NCI-H2107 (cell line): ENCODE data around the gene SMIM13.
"Not testable (repeated sequence)": the region's sequence is repeated elsewhere in the genome, so short reads cannot be mapped to it uniquely, and the experiment has no call there.

Experiments used
- DNase-seq: peaks from one replicate; lab custom pipeline; 2025; lab: John Stamatoyannopoulos, UW

SMIM13 gene

DNA sequence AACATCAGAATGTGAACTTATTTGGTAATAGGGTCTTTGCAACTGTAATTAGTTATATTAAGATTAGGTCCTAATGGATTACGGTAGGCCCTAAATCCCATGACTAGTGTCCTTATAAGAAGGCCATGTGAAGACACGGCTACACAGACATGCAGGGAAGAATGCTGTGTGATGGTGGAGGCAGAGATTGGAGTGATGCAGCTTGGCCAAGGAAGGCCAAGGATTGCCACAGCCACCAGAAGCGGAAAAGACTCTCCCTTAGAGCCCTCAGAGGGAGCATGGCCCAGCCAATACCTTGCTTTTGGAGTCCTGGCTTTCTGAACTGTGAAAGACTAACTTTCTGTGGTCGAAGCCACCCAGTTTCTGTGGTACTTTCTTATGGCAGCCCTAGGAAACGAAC, 9.7 kb upstream of the SMIM13 start:
- DNase-seq: no peak

DNA sequence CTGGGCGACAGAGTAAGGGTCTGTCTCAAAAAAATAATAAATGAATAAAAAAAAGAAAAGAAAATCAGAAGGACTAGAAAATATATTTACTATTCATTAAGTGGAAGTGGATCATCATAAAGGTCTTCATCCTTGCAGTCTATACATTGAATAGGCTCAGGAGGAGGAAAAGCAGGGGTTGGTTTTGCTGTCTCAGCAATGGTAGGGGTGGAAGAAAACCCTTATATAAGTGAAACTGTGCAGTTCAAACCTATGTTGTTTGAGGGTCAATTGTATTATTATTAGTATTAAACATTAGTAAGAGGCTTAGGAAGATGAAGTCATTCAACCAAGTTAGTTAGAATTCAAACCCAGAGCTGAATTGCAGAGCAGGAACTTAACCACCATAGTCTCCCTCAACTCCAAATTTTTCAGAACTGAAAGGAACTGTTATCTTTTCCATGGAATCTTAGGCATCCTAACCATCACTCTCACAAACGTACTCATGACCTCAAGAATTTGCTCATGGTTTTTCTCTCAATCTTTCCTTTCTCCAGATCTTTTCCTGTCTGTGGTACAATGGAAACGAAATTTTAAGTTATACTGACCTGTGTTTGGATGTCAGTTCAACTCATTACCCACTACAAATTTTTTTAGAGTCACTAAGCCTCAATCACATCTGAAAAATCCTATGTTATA, 7.7 kb upstream of the SMIM13 start:
- no peak for DNase-seq

DNA sequence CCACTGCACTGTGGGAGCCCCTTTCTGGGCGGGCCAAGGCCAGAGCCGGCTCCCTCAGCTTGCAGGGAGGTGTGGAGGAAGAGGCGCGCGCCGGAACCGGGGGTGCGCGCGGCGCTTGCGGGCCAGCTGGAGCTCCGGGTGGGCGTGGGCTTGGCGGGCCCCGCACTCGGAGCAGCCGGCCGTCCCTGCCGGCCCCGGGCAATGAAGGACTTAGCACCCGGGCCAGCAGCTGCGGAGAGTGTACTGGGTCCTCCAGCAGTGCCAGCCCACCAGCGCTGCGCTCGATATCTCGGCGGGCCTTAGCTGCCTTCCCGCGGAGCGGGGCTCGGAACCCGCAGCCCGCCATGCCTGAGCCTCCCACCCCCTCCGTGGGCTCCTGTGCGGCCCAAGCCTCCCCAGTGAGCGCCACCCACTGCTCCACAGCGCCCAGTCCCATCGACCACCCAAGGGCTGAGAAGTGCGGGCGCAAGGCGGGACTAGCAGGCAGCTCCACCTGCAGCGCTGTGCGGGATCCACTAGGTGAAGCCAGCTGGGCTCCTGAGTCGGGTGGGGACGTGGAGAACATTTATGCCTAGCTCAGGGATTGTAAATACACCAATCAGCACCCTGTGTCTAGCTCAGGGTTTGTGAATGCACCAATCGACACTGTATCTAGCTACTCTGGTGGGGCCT, 6.4 kb upstream of the SMIM13 start:
- not testable (repeated sequence) for DNase-seq

DNA sequence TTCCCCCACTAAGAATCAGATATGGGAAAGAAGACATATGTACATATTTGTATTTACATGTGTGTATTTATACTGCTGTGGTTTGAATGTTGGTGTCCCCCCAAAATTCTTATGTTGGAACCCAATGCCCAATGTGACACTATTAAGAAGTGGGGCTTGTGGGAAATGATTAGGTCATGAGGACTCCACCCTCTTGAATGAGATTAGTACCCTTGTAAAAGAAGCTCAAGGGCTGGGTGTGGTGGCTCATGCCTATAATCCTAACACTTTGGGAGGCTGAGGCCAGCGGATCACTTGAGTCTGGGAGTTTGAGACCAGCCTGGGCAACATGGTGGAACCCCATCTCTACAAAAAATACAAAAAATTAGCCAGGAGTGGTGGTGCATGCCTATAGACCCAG, 3.9 kb upstream of the SMIM13 start:
- no peak for DNase-seq

DNA sequence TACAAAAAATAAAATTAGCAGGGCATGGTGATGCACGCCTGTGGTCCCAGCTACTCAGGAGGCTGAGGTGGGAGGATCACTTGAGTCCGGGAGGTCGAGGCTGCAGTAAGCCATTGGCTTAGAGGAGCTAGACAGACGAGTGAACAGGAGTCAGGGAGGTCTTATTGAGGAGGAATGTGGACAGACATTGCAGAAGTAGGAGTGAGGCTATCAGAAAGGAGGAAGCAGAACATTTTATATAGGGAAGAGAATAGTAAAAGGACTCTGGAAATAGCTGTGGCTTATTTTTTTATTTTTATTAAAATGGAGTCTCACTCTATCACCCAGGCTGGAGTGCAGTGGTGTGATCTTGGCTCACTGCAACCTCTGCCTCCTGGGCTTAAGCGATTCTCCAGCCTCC, 2.5 kb upstream of the SMIM13 start:
- DNase-seq: not testable (repeated sequence)

DNA sequence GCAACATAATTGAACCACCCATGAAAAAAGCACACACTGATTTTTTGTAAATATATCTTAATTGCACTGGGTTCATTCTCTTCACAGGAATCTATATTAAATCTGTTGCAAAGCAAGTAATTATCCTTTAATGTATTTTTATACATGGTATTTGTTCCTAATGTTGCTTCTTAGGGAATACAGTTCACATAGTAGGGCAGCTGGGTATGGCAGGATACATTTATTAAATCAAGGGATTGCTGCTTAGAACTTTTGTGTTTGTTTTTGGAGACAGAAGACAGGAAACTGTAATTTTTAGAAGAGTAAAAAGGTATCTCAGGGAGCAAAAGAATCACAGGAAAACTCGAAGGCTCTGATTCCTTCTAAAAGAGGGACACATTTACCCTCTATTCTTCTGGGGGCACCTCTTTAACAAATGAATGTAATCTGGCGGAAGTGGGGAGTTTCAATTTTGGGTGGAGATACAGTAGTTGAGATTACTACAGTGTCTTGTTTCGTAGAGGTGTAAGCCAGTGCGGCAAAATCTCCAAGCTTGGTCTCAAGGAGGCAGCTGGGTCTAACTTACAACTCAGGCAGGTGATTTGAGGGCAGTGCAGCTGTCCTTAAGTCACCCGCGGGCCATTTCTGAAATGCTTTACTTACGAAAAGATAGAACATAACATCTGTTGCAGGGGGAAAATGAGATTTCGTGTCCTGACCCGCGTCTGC, 812 bp upstream of the SMIM13 start:
- no peak for DNase-seq

DNA sequence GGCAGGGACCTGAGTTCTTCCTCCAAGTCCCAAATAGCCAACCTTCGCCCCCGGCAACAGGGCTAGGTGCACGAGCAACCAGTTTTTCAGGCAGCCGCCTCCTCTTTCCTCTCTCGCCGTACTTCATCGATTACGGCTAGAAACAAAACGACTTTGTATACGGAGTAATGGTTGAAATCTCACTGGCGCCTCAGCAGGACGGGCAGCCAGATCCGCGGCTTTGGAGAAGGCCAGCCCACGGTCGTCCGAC, 333 bp upstream of the SMIM13 start:
- DNase-seq: no peak

DNA sequence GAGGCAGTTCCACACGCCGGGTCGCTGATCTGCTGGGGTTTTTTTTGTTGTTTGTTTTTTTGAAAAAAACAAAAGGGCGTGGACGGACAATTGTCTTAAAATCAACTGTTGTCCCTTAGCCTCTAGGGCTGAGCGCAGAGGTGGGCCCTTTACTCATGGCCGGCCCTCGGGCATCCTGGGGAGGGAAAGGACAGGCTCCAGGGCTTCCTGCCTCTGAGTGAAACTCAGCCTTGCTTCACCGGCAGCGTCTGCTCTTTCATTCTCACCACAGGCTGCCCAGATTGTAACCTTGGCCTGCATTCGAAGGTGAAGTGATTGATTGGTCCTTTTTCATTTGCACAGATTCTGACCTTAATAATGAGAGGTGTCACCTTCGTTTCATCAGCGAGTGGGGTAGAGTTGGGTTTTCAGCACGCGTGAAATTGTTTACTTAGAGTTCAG, 797 bp downstream of the SMIM13 start:
- DNase-seq: no peak

DNA sequence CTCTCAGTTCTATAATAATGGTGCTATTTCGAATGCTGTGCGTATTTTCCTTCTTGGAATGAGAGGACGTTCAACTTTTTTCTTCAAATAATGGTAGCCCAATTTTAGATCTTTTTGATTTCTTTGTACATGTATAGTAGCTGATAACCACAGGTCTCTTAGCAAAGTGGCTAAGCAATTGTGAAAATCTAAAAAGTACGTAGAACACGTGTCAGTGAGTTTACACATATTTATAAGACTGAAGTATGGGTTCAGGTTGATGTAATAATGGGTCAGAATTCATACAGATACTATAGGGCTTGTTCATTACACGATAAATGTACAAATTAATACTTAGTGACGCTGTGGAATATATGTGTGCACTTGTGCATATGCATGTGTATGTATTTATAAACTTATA, 1.3 kb downstream of the SMIM13 start:
- no peak for DNase-seq

DNA sequence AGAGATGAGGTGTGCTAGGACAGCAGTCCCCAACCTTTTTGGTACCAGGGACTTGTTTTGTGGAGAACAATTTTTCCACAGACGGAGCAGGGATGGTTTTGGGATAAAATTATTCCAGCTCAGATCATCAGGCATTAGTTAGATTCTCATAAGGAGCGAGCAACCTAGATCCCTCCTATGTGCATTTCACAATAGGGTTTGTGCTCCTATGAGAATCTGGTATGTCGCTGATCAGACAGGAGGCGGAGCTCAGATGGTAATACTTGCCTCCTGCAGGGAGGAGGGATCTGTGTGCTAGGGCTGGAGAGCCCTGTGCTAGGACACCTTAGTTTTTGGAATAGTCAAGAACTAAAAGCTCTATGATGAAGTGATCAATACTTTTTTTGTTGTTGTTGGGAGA, 2.5 kb downstream of the SMIM13 start:
- no peak for DNase-seq

DNA sequence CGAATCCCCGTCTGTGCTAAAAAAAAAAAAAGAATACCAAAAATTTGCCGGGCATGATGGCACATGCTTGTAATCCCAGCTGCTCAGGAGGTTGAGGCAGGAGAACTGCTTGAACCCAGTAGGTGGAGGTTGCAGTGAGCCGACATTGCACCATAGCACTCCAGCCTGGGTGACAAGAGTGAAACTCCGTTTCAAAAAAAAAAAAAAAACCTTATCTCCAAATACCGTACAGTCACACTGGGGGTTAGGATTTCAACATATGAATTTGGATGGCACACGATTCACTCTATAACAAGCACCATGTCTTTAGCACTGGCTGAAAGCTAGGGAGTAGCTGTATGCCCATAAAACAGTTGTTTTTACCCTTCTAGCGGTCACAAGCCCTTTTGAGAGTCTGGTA, 3.8 kb downstream of the SMIM13 start:
- no peak for DNase-seq

DNA sequence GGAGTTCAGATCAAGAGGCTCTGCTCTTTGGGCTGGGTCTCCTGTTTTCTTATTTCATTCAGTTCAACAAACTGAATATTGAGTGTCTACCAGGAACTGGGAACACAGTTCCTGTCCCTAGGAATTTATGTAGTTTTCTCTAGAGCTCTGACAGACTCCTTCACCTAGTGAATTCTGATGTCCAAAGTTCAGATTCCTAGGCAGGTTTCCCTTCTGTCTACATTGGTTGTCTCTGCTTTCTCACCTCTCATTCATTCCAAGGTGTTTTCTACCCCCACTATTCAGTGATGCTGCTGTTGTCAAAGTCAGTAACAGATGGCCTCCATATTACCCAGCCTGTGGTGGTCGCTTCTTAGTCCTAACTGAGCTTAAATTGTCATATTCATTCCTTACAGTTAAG, 4.4 kb downstream of the SMIM13 start:
- no peak for DNase-seq

DNA sequence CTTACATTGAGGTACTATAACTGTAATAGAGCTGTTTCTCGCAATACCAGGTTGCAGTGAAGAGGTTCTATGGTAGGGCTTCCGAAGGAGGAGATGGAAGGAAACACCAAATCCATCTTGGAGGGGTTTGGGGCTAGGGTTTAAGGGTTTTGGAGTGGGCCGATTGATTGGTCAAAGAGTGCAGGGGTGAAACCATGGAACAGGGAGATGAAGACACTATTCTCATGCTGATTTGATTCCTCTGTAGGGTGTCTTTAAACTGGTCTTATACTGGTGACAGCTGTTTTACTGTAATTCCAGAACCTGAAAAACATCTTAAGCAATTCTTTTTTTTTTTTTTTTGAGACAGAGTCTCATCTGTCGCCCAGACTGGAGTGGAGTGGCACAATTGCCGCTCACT, 7.8 kb downstream of the SMIM13 start:
- no peak for DNase-seq

DNA sequence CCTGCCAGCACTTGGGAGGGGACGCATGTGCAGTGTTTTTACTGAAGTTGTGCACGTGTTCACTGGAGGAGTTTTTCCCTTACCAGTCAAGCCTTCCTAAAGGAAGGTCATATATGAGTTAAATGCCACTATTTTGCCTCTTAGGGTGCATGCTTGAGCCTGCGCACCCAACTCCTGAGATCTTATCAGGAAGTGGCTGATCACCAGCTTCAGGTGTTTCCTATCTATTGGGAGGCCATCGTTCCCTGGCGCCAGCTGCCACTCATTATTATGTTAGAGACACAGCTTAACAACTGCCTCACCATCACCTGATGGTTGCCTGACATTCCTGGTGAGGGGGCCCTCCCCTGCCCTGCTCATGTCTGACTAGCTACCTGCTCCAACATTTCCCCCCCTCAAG, 9.4 kb downstream of the SMIM13 start:
- no peak for DNase-seq

DNA sequence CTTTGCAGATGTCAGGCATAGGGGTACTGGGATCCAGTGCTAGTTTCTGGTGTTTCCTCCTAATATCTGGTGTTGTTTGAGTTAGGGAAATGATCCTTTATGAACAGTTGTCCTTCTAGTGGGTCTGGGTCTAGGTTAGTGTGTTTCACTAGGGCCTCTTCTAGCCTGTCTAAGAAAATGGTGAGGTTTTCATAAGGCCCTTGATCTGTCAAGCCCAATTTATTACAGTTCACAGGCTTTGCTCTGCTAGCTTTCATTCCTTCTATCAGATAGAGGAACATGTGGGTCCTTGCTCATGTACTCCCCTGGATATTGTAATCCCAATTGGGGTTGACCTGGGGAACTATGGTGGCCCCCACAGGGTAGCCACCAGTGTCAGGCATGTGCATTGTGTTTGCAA, 15.1 kb downstream of the SMIM13 start:
- no peak for DNase-seq

DNA sequence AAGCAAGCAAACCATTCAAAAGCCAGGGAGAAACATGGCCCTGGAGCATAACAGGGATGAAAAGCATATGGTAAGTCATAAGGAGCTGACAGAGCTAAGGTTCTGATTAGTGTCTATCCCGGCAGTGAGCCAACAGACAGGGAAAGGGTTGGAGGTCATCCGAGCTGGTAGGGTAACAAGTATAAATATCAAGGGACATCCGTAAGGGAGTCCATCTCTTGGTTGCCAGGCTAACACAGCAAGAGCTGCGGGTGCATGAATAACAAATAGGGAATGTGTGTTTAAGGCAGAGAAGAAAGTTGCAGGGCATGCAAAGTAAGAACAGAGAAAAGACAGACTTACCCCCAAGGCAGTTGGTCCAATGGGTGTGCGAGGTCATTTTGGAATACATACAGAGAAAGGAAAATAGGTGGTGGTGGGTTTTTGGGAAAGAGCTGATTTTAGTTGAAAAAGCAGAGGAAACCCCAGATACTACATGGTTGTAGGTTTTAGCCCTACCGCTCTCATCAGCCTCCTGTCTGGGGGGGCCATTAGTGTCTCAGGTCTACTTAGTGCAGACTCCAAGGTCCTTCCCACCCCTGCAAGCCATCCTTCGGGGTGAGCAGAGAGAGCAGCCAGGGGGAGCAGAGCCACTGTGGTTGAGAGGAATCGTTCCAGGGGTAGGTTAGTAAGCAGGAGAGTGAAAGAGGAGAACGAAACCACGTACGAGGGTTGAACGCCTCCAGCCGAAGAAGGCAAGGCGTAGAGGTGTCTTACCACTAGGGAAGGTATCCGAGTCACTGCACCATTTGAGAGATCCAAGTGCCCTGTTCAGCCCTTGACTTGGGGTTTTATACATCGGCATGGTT, 17.5 kb downstream of the SMIM13 start, which contains the start of gene ERVFRD-1:
ERVFRD-1 (minus strand) TSS at position 805 of the 848 bp plus-strand sequence. CDS start 6,415 bp downstream, outside the sequence.
- DNase-seq: no peak

DNA sequence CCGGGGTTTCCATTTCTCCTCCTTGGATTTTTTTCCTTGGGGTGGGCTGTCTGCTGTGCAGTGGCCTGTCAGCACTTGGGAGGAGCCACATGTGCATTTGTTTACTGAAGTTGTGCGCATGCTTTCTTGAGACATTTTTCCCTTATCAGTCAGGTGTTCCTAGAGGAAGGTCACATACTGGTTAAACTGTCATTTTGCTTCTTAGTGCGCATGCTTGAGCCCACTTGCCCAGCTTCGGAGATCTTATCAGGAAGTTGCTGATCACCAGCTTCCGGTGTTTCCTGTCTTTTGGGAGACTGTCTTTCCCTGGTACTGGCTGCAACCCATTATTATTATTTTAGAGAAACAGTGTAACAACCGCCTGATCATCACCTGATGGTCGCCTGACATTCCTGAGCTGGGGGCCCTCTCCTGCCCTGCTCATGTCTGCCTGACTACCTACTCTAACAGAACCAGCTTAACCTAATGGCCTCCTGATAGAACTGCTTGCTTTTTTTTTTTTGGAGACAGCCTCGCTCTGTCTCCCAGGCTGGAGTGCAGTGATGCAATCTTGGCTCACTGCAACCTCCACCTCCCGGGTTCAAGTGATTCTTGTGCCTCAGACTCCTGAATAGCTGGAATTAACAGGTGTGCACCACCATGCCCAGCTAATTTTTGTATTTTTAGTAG, 18.3 kb downstream of the SMIM13 start:
- DNase-seq: no peak

DNA sequence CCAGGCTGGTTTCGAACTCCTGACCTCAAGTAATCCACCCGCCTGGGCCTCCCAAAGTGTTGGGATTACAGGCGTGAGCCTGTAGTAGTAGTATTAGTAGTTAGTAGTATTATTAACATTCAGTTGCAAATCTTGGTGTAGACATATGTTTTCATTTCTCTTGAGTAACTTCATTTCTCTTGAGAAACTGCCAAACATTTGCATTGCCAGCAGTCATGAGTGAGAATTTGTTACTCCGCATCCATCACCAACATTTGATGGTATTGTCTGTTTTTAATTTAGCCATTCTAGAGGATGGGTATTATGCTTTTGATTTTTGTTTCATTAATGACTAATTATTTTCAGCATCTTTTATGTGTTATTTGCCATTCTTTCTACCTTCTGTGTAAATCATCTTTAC, 19.4 kb downstream of the SMIM13 start:
- no peak for DNase-seq

DNA sequence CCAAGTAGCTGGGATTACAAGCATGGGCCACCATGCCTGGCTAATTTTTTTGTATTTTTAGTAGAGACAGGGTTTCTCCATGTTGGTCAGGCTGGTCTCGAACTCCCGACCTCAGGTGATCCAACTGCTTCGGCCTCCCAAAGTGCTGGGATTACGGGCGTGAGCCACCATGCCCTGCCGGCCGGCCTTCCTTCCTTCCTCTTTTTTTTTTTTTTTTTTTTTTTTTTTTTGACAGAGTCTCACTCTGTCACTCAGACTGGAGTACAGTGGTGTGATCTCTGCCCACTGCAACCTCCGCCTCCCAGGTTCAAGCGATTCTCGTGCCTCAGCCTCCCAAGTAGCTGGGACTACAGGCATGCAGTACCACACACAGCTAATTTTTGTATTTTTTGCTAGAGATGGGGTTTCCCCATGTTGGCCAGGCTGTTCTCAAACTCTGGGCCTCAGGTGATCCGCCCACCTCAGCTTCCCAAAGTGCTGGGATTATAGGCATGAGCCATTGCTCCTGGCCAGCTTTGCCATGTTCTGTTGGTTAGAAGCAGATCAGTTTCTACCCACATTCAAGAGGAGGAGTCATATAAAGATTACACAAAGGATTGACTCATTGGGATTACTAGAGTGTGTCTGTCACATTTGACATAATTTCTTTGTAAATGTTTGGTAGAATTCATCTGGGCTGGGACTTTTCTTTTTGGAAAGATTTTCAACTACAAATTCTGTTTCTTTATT, 22.3 kb downstream of the SMIM13 start:
- not testable (repeated sequence) for DNase-seq

DNA sequence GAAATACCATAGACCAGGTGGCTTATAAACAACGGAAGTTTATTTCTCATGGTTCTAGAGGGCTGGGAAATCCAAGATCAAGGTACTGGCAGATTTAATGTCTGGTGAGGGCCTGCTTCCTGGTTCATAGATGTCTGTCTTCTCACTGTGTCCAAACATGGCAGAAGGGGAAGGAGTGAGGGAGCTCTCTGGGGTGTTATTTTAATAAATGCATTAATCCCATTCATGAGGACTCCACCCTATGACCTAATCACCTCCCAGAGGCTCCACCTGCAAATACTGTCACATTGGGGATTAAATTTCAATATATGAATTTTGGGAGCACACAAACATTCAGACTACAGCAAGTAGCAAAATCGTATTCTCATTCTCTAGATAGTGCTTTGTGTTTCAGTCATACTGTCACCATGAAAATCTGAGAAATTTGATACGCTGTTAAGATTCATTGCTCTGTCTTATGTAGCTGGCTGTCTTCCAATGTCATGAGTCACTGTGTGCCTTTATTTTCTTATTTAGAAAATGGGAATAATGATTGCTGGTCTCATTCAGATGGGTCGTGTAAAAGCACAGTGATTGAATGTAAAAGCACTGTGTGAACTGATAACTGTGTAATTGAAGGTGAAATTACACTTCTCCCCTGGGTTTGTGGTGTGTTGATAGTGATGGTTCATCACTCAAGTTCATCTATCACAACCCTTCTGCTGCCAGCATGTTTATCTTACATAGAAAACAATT, 26.8 kb downstream of the SMIM13 start:
- DNase-seq: no peak

DNA sequence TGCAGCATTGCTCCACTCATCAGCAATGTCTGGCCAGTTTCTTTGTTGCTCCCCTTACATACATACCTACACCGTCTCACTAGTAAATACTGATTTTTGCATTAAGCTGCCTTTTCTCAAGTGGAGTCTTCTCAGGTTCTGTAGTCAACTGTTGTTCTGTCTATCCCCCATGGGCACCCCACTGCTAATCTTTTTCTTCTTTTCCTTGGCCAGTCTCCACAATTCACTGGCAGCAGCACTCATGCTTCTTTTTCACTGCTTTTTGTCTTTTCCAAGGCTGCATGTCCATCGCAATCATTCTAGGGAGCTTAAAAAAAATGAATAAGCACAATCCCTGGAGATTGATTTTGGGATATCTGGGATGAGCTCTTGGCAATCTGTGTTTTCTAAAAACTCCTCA, 28.2 kb downstream of the SMIM13 start:
- no peak for DNase-seq
